HUES48 (cell line): ENCODE results near the gene DRD3.

Source experiments
- H3K27ac ChIP-seq: one replicate; pipeline ENCODE4 v1.7.0; 2013; ENCODE audit warnings: low read depth, low read length, inconsistent platforms
- H3K27me3 ChIP-seq: 2 replicates; pipeline ENCODE4 v1.6.1; 2013; ENCODE audit warnings: mild to moderate bottlenecking, low read length; ENCODE audit not compliant: control insufficient read depth, insufficient read depth
- H3K36me3 ChIP-seq: 2 replicates; pipeline ENCODE4 v1.6.1; 2013; ENCODE audit warnings: low read length; ENCODE audit not compliant: control insufficient read depth, insufficient read depth
- H3K4me1 ChIP-seq: 2 replicates; pipeline ENCODE4 v1.6.1; 2013; ENCODE audit warnings: mild to moderate bottlenecking, low read length; ENCODE audit not compliant: control insufficient read depth, insufficient read depth
- H3K4me3 ChIP-seq: 2 replicates; pipeline ENCODE4 v1.5.1; 2013; ENCODE audit warnings: mild to moderate bottlenecking, low read depth, low read length
- H3K9ac ChIP-seq: 2 replicates; pipeline ENCODE4 v1.6.1; 2013; ENCODE audit warnings: mild to moderate bottlenecking, low read depth, low read length, moderate library complexity
- H3K9me3 ChIP-seq: 2 replicates; pipeline ENCODE4 v1.6.1; 2013; ENCODE audit warnings: low read length; ENCODE audit not compliant: control insufficient read depth, insufficient read depth

DRD3 gene

GRCh38 chr3:114122027-114122709 is 56.7 kb downstream of the DRD3 start:
- no peaks in the 10 kb centered on the region for H3K36me3 ChIP-seq
- H3K4me1 ChIP-seq = no peaks in the 10 kb centered on the region
- no peak overlapping the region for H3K9ac ChIP-seq
- H3K4me3 ChIP-seq = no peak overlapping the region
- H3K9me3 ChIP-seq = no peaks in the 10 kb centered on the region
- no peaks in the 10 kb centered on the region for H3K27me3 ChIP-seq
- peak overlapping the region; percentile 3 for H3K27ac ChIP-seq

- Histone ChIP-seq H3K36me3 (no peaks in the 10 kb centered on the region), H3K27ac (no peak overlapping the region), H3K9me3 (no peaks in the 10 kb centered on the region), H3K4me1 (no peaks in the 10 kb centered on the region), H3K27me3 (no peaks in the 10 kb centered on the region), H3K9ac (no peak overlapping the region), H3K4me3 (no peak overlapping the region)
Observed at GRCh38 chr3:114120211-114120610, 58.6 kb downstream of the DRD3 start.

- no peaks in the 10 kb centered on the region for H3K27me3 ChIP-seq
- H3K9ac ChIP-seq = no peak overlapping the region
- H3K4me1 ChIP-seq = no peaks in the 10 kb centered on the region
- no peaks in the 10 kb centered on the region for H3K9me3 ChIP-seq
- H3K36me3 ChIP-seq = no peaks in the 10 kb centered on the region
- H3K4me3 ChIP-seq = no peak overlapping the region
- H3K27ac ChIP-seq = no peak overlapping the region
Observed at GRCh38 chr3:114119776-114120175, 59.1 kb downstream of the DRD3 start.

GRCh38 chr3:114115143-114115542 is 63.7 kb downstream of the DRD3 start:
- no peak overlapping the region for H3K4me3 ChIP-seq
- H3K27me3 ChIP-seq = no peaks in the 10 kb centered on the region
- no peak overlapping the region for H3K27ac ChIP-seq
- H3K36me3 ChIP-seq = no peaks in the 10 kb centered on the region
- no peak overlapping the region for H3K9ac ChIP-seq
- H3K4me1 ChIP-seq = peaks cover 12% of the 10 kb centered on the region
- no peaks in the 10 kb centered on the region for H3K9me3 ChIP-seq

- Histone ChIP-seq H3K36me3 (no peaks in the 10 kb centered on the region), H3K27ac (no peak overlapping the region), H3K9me3 (no peaks in the 10 kb centered on the region), H3K27me3 (no peaks in the 10 kb centered on the region), H3K4me3 (no peak overlapping the region), H3K9ac (no peak overlapping the region), H3K4me1 (peaks cover 17% of the 10 kb centered on the region)
Observed at GRCh38 chr3:114114719-114115118, 64.1 kb downstream of the DRD3 start.

GRCh38 chr3:114112696-114113095 is 66.2 kb downstream of the DRD3 start:
- no peaks in the 10 kb centered on the region for H3K27me3 ChIP-seq
- H3K27ac ChIP-seq = no peak overlapping the region
- no peaks in the 10 kb centered on the region for H3K9me3 ChIP-seq
- H3K9ac ChIP-seq = no peak overlapping the region
- no peak overlapping the region for H3K4me3 ChIP-seq
- peaks cover 25% of the 10 kb centered on the region for H3K4me1 ChIP-seq
- H3K36me3 ChIP-seq = no peaks in the 10 kb centered on the region

GRCh38 chr3:114111060-114111770 is 67.6 kb downstream of the DRD3 start:
- Histone ChIP-seq H3K27ac (peak overlapping the region; percentile 29), H3K36me3 (no peaks in the 10 kb centered on the region), H3K9ac (no peak overlapping the region)

GRCh38 chr3:114110439-114110838 is 68.4 kb downstream of the DRD3 start:
- peak overlapping the region; percentile 13 for H3K27ac ChIP-seq

More at GRCh38 chr3:114111060-114111770, 67.6 kb downstream of the DRD3 start:
- no peak overlapping the region for H3K4me3 ChIP-seq
- no peaks in the 10 kb centered on the region for H3K9me3 ChIP-seq
- no peaks in the 10 kb centered on the region for H3K27me3 ChIP-seq
- H3K4me1 ChIP-seq = peaks cover 25% of the 10 kb centered on the region

GRCh38 chr3:114108137-114108536 is 70.7 kb downstream of the DRD3 start:
- no peaks in the 10 kb centered on the region for H3K36me3 ChIP-seq
- no peak overlapping the region for H3K4me3 ChIP-seq
- no peaks in the 10 kb centered on the region for H3K9me3 ChIP-seq
- no peak overlapping the region for H3K9ac ChIP-seq
- no peaks in the 10 kb centered on the region for H3K27me3 ChIP-seq
- H3K4me1 ChIP-seq = peaks cover 30% of the 10 kb centered on the region
- no peak overlapping the region for H3K27ac ChIP-seq

More at GRCh38 chr3:114110439-114110838, 68.4 kb downstream of the DRD3 start:
- Histone ChIP-seq H3K9me3 (no peaks in the 10 kb centered on the region), H3K27me3 (no peaks in the 10 kb centered on the region), H3K9ac (no peak overlapping the region), H3K36me3 (no peaks in the 10 kb centered on the region), H3K4me3 (no peak overlapping the region), H3K4me1 (peaks cover 25% of the 10 kb centered on the region)

GRCh38 chr3:114104414-114104813 is 74.4 kb downstream of the DRD3 start:
- H3K4me3 ChIP-seq = no peak overlapping the region
- H3K27me3 ChIP-seq = no peaks in the 10 kb centered on the region
- no peak overlapping the region for H3K27ac ChIP-seq
- peaks cover 12% of the 10 kb centered on the region; the same call in 1 of the 2 replicates for H3K4me1 ChIP-seq
- H3K36me3 ChIP-seq = no peaks in the 10 kb centered on the region
- H3K9me3 ChIP-seq = no peaks in the 10 kb centered on the region
- no peak overlapping the region for H3K9ac ChIP-seq

GRCh38 chr3:114103858-114104257 is 75.0 kb downstream of the DRD3 start:
- H3K4me1 ChIP-seq = 0 out of 2 replicates have a peak, but pooled peaks cover 10% of the 10 kb centered on the region

More at GRCh38 chr3:114103858-114104257, 75.0 kb downstream of the DRD3 start:
- Histone ChIP-seq H3K9ac (no peak overlapping the region), H3K27ac (no peak overlapping the region), H3K4me3 (no peak overlapping the region), H3K27me3 (no peaks in the 10 kb centered on the region), H3K9me3 (no peaks in the 10 kb centered on the region), H3K36me3 (no peaks in the 10 kb centered on the region)
